Smooth muscle cell of the brain vasculature (primary cell): ENCODE measurements around the gene ANKRD36B.
"Not testable (repeated sequence)": the region's sequence is repeated elsewhere in the genome, so short reads cannot be mapped to it uniquely, and the experiment has no call there.

ENCODE experiments used
- DNase-seq: peaks from one replicate; pipeline ENCODE4 v3.0.0-alpha.2; 2012; ENCODE audit warnings: low read depth, low spot score

The ANKRD36B gene

DNA sequence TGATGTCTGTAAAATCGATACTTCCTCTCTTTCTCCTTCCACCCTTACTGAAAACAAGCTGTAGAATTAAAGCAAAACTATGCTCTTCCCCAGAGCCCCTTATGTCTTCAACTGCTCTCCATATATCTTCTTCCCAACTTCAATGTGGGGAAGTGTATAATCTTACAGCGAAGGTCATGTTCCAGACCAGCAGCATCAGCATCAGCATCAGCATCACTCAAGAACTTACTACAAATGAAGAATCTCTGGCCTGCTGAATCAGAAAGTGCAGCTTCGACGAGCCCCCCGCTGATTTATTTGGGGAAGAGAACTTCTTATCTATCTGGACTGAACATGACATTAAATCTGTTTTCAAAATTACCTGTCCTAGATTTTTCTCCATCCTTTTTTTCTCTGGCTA lies 40.6 kb downstream of the ANKRD36B start:
- DNase-seq = not testable (repeated sequence)

DNA sequence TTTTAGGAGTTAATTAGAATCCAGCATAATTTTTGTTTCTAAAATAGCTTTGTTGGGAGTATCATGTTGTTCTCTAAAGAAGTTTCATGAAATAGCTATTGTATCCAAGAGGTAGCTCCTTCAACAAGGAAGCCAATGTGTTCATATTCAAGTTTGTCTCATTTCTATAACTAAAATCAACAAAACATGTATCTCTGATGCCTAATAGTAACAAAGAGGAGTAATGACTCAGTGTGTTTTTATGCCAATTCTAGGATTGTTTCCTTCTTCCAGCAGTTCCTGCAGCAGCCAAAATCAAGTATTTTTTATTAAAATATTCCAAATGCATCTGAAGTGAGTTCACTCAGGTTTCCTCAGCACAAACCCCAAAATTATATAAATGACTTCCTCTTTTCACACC lies 41.1 kb downstream of the ANKRD36B start:
- not testable (repeated sequence) for DNase-seq

GRCh38 chr2:97546711-97547110 lies 43.0 kb downstream of the ANKRD36B start:
- DNase-seq = no peak

DNA sequence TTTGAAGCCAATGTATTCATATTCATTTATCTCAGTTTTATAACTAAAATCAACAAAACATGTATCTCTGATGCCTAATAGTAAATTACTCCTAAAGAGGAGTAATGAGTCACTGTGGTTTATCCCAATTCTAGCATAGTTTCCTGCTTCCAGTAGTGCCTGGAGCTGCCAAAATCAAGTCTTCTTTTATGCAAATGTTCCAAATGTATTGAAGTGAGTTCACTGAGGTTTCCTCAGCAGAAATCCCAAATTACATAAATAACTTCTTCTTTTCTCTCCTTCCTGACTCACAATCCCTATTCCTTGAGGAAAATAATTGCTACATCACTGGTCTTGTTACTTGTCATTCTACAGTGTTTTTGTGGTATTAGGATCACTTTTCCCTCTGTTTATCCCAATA lies 44.8 kb downstream of the ANKRD36B start:
- DNase-seq = not testable (repeated sequence)

- not testable (repeated sequence) for DNase-seq
These were observed 63.8 kb downstream of the ANKRD36B start for GRCh38 chr2:97525904-97526303.

- not testable (repeated sequence) for DNase-seq
These were observed 65.9 kb downstream of the ANKRD36B start for GRCh38 chr2:97523816-97524215.

DNA sequence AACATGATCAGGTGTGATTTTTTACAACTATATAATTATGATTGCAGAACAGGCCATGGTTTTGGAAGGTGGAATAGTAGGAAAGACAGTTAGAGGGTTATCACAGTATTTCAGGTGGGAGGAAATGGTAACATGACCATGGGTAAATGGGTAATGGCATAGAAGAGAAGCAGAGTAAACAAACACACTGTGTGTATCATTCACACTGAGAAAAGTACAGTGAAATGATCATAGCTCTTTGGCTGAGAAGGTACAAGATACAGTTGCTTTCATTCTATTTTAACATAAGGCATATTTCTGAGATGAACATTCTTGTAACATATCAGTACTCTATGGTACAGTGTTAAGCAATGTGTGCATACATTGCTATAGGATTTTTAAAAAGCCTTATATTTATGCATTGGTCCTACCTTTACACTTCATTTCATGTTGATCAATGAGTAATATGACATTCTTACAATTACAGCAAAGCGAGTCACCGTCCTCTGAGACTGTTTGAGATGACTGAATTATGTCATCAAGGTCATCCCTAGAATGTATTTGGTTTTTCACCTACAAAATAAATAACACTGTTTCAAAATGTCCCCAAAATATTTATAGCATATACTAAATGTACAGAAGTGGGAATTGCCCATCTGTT lies 66.6 kb downstream of the ANKRD36B start:
- DNase-seq = not testable (repeated sequence)

GRCh38 chr2:97495651-97496050 lies 94.0 kb downstream of the ANKRD36B start:
- not testable (repeated sequence) for DNase-seq

DNA sequence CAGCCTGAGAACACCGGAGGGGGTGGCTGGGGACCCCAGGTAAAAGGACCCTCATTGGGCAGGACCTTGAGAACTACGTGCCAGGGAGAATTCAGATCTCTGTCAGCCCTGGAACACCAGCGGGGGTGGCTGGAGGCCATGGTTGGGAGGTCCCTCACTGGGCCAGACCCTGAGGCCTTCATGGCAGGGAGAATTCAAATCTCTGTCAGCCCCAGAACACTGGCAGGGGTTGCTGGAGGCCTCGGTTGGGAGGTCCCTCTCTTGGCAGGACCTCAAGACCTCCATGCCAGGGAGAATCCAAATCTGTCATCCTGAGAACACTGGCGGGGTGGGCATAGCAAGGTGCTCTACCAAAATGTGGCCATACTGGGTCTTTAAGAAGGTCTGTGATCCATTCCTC lies 99.5 kb downstream of the ANKRD36B start:
- DNase-seq = not testable (repeated sequence)
